Measurements from ENCODE around the gene BABAM2. TPM values are rescaled to one million over a fixed set of nuclear protein-coding genes. Genes with fewer than 3 reads are reported as not detected.
A peak's percentile ranks its signal among the peaks of the same experiment; 100 is the strongest.

The BABAM2 gene
- total RNA-seq, 4 donors from 2014 or later = 57.2 to 72.2 (median 67.5) TPM

GRCh38 chr2:27890924-27891672, 569 bp downstream of the BABAM2 start:
- Histone ChIP-seq H3K4me3 (peak overlapping the region; percentile 74 to 88 (median 83)), H3K4me1 (peaks cover 22 to 35% of the 10 kb centered on the region in 2 donors), H3K9me3 (no peaks in the 10 kb centered on the region), H3K27me3 (no peaks in the 10 kb centered on the region), H3K27ac (peak overlapping the region; percentile 94 to 99 (median 96)), H3K36me3 (peaks cover 0 to 6% of the 10 kb centered on the region in 2 donors)
- peak; percentile 67 to 70 for DNase-seq
- TF ChIP-seq POLR2A (IDR thresholded peaks at IDR 0.05) (peak in 1 of 2 donors; percentile 24), CTCF (IDR thresholded peaks at IDR 0.05 in 4 of 5, conservative IDR thresholded peaks at IDR 0.05 in 1 of 5) (no peak)
- peak; percentile 41 to 42 for ATAC-seq
- intact Hi-C loops (cut with DNase I; ENCODE audit: low total_unique reads) (loop anchor here (2.0 to 5.0 kb wide), 6 partner anchors 64 to 508 kb away; partner anchors contain the start of gene MRPL33), in situ Hi-C loops (cut with MboI; ENCODE audit: low sequenced_read_pairs in 4 of 4) (no loop called here)

- TF ChIP-seq CTCF (IDR thresholded peaks at IDR 0.05 in 4 of 5, conservative IDR thresholded peaks at IDR 0.05 in 1 of 5) (no peak), POLR2A (IDR thresholded peaks at IDR 0.05) (no peak)
- intact Hi-C loops (cut with DNase I; ENCODE audit: low total_unique reads) (loop anchor here (2.0 to 5.0 kb wide), 6 partner anchors 63 to 507 kb away; partner anchors contain the start of gene MRPL33), in situ Hi-C loops (cut with MboI; ENCODE audit: low sequenced_read_pairs in 4 of 4) (no loop called here)
- ATAC-seq = no peak
- Histone ChIP-seq H3K36me3 (peaks cover 0 to 12% of the 10 kb centered on the region in 2 donors), H3K27me3 (no peaks in the 10 kb centered on the region), H3K27ac (peak overlapping the region; percentile 94 to 99 (median 96)), H3K4me3 (peak overlapping the region; percentile 74 to 88 (median 83)), H3K9me3 (no peaks in the 10 kb centered on the region), H3K4me1 (peaks cover 22 to 35% of the 10 kb centered on the region in 2 donors)
- DNase-seq = no peak
Measured at GRCh38 chr2:27891673-27892105, 1.2 kb downstream of the BABAM2 start.

- intact Hi-C loops (cut with DNase I; ENCODE audit: low total_unique reads) (loop anchor here (5.0 kb wide), 3 partner anchors 181 to 309 kb away; no protein-coding TSS in a partner anchor), in situ Hi-C loops (cut with MboI; ENCODE audit: low sequenced_read_pairs in 4 of 4) (no loop called here)
- DNase-seq (no peak), ATAC-seq (no peak)
- no peaks in the 10 kb centered on the region for H3K9me3 ChIP-seq
- H3K27me3 ChIP-seq = no peaks in the 10 kb centered on the region
- TF ChIP-seq CTCF (IDR thresholded peaks at IDR 0.05 in 4 of 5, conservative IDR thresholded peaks at IDR 0.05 in 1 of 5) (no peak), POLR2A (IDR thresholded peaks at IDR 0.05) (no peak)
- peaks cover 22 to 31% of the 10 kb centered on the region in 2 donors for H3K4me1 ChIP-seq
- H3K36me3 ChIP-seq = peaks cover 0 to 14% of the 10 kb centered on the region in 2 donors
- H3K27ac ChIP-seq = peak overlapping the region; percentile 19 to 99 (median 58)
- H3K4me3 ChIP-seq = no peak overlapping the region
Measured at GRCh38 chr2:27893006-27893405, 2.5 kb downstream of the BABAM2 start.

- Histone ChIP-seq H3K27me3 (no peaks in the 10 kb centered on the region), H3K36me3 (peaks cover 0 to 14% of the 10 kb centered on the region in 2 donors), H3K4me1 (peaks cover 13 to 20% of the 10 kb centered on the region in 2 donors), H3K27ac (peak overlapping the region in 1 of 4 donors; percentile 81), H3K4me3 (no peak overlapping the region), H3K9me3 (no peaks in the 10 kb centered on the region)
- intact Hi-C loops (cut with DNase I; ENCODE audit: low total_unique reads) (no loop called here), in situ Hi-C loops (cut with MboI; ENCODE audit: low sequenced_read_pairs in 4 of 4) (no loop called here)
- ATAC-seq (no peak), DNase-seq (no peak)
- TF ChIP-seq POLR2A (IDR thresholded peaks at IDR 0.05) = no peak
- TF ChIP-seq CTCF (IDR thresholded peaks at IDR 0.05 in 4 of 5, conservative IDR thresholded peaks at IDR 0.05 in 1 of 5) = no peak
Measured at GRCh38 chr2:27897717-27898116, 7.2 kb downstream of the BABAM2 start.

All from gastrocnemius medialis (tissue), 4 donors.